Jurkat, Clone E6-1 (cell line): ENCODE data around the gene SH2D1A.
"Not testable (repeated sequence)": the region's sequence is repeated elsewhere in the genome, so short reads cannot be mapped to it uniquely, and the experiment has no call there.

Source experiments
- DNase-seq: peaks from one replicate; pipeline ENCODE4 v3.0.0-alpha.2; 2011; ENCODE audit warnings: low read depth, low spot score
- H3K4me3 ChIP-seq: 2 replicates; pipeline ENCODE4 v1.5.1; 2011; ENCODE audit warnings: mild to moderate bottlenecking, low read length, control low read depth, moderate library complexity

The SH2D1A gene

DNA sequence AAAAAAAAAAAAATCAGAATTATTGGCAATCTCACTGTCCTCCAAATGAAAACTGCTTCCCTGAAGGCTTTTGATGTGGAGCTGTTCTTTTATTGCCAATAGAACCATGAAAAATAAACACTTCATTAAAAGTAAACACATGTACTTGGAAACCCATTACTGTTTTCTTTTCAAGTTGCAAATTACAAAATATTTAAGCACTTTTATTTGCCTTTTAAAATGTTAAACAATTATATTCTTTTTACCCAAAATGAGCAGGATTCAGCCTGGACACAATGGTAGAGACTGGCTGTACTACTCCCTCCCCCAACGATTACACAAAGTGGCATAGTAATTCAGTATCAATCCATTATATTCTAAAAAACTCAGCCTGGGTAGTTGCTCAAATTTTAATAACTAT, 60.9 kb downstream of the SH2D1A start:
- no peak overlapping the region for H3K4me3 ChIP-seq
- DNase-seq, result no peak

DNA sequence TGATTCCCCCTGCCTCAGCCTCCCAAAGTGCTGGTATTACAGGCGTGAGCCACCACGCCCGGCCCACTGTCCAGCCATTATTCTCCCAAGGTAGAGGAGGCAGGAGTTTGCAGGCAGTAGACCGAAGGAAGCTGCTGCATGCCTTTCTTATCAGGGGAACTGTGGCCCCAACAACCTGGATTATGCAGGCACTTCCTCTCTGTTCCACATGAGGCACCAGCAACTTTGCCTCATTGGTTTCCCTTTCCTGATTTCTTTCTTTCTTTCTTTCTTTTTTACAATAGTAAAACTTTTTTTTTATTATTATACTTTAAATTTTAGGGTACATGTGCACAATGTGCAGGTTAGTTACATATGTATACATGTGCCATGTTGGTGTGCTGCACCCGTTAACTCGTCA, 62.0 kb downstream of the SH2D1A start:
- DNase-seq, H3K4me3 ChIP-seq: not testable (repeated sequence)

DNA sequence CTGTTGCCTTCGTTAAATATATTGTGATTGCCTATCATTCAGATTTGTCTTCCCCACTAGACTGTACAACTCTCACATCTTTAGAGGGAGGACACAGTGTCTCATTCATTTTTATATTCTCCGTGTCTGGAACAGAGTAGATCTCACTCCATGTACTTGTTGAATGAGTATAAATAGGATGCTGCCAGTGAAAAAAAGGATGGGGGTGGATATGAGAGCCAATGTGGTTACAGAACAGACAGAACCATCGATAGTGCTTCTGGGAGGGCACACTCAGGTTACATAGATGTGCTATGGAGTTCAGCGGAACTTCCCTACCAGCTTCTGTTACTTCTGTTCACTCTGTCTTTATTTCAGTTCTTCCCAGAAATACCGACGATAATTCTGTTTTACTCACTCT, 66.9 kb downstream of the SH2D1A start:
- no peak overlapping the region for H3K4me3 ChIP-seq
- DNase-seq, result no peak

DNA sequence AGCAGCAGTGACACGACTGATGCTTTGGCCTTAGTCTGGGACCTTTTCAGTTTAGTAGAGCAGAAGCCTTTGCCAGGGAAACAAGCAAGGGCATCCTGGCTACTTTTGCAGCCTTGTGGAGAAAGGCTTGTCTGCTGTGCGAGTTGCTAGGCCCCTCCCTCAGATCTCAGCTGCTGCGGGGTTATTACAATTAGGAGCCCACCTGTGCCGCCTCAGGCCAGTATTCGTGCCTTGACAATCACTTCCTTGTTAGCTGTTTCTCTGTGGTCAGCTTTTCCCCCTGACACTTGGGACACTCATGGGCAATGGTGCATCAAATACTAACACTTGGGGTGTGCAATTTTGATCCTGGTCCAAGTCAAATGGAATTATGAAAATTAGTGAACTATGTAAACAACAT, 67.9 kb downstream of the SH2D1A start:
- no peak overlapping the region for H3K4me3 ChIP-seq
- DNase-seq, result no peak

DNA sequence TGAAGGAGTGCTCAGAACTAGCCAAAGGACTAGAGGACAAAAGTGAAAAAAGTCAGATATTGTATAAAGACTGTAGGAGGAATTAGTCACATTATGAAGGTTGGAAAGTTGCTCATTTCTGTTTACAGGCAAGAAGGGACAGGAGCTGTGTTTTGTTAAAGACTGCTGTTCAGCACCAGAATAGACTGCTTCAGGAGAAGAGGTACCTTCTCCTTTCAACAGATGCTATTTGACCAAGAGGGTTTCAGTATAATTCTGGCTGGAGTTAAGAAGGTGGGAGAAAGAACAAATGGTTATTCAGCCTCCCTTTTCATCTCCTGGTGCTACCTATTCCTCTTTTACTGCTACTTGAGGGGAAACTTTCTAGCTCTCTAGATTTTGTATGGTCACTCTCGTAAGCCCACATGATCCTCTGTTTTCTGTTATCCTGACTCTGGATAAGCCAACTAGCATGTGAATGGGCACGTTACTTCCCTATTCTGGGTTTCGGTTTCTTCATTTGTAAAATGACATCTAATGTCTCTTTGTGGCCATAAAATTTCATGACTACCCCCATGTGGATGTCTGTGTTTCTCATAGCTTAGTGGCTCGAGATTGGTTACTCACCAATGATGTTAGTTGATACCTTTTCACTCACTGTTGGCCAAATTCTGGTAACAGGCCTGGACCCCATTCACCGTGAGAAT, 68.9 kb downstream of the SH2D1A start:
- DNase-seq, result no peak
- no peak overlapping the region for H3K4me3 ChIP-seq

DNA sequence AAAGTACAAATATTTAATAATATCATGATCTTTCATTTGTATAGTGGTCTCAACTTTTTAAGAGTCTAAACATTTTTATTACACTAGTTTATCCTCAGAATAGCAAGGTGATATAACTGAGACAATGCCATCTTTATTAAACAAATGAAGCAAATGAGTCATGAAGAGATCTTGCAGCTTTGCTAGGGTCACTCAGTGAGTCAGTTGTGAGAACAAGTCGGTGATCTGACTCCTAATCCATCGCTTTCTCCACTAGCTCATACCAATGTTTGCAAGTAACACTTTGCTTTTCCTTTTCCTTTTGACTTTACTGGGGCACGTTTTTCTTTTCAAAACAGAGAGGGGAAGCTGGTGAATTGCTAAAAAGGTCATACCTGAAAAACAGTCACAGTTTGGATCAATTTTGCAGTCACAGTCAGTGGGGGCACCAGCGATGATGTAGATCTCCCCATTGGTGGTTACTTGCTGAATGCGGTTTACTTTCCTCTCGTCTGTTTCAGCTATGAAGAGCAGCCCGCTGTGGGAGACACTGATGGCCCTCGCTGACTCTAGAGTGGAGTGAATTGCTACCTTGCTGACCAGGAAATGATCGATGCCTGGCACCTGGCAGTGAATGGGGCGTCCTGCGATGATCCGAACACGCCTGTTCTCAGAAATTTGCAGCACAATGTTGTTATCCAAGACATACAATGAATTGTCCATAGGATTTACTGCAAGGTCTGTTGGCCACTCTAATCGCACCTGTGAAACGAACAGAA, 75.7 kb downstream of the SH2D1A start:
- no peak overlapping the region for H3K4me3 ChIP-seq
- DNase-seq, result no peak
